Right atrium auricular region (tissue), 2 donors: ENCODE data around the gene MDK. TPM values are rescaled to one million over a fixed set of nuclear protein-coding genes. Genes with fewer than 3 reads are reported as not detected.

Experiments
- DNase-seq: peaks from one replicate; pipeline ENCODE4 v3.0.0-alpha.2; 2019; ENCODE audit warnings: low spot score
- H3K27ac ChIP-seq, 2 donors: fragments of 200-600 bp; sonication (generic); 1 replicate in 1 of 2; 2 replicates in 1 of 2; pipeline ENCODE4 v1.5.1; 2016 to 2019
- H3K27me3 ChIP-seq, 2 donors: fragments of 200-600 bp; sonication (generic); one replicate each; pipeline versions ENCODE4 v1.5.1 to v1.6.0; 2017 to 2019
- H3K36me3 ChIP-seq: fragments of 200-600 bp; sonication (generic); one replicate; pipeline ENCODE4 v1.5.1; 2016
- H3K4me1 ChIP-seq, 2 donors: fragments of 200-600 bp; sonication (generic); one replicate each; pipeline versions ENCODE4 v1.5.1 to v1.6.0; 2017 to 2019
- H3K4me3 ChIP-seq, 2 donors: fragments of 200-600 bp; sonication (generic); 1 replicate in 1 of 2; 2 replicates in 1 of 2; pipeline ENCODE4 v1.5.1; 2017 to 2019; ENCODE audit warnings: mild to moderate bottlenecking in 1 of 2, moderate library complexity in 1 of 2
- H3K9me3 ChIP-seq, 2 donors: fragments of 200-600 bp; sonication (generic); one replicate each; pipeline ENCODE4 v1.5.1; 2019
- CTCF ChIP-seq, 2 donors: fragments of 200-600 bp; sonication (generic); IDR thresholded peaks; one replicate each; pipeline ENCODE4 v1.5.1; 2019; ENCODE audit warnings: antibody characterized with exemption in 2 of 2
- total RNA-seq, 2 donors: library from RNA; depleted of rRNA; stranded (reverse); fragments of >200 nt; gene quantifications; one replicate each; pipeline ENCODE4 v1.1.0, GENCODE V29; 2016

The MDK gene
- total RNA-seq, 2 donors from 2014 or later: 11.9 to 26.4 TPM

DNA sequence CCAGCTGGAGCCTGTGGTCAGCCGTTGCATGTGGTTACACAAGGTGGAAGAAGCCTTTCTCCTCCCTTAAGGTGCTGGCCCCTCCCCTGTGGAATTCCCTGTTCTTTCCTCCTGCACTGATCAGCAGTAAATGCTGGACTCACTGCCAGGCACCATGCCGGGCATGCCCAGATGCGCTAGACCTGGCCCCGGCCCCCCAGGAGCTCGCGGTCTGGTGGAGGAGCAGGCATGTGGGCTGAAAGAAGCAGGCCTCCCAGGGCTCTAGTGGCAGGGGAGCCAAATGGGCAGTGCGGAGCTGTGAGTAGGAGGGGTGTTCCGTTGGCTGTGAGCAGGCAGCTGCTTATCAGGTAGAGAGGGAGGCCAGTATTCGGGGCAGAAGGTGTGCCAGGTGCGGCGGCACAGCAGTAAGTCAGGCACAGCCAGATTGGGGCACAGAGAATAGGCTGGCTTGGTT lies 24.0 kb upstream of the MDK start:
- no peaks in the 10 kb centered on the region for H3K36me3 ChIP-seq
- H3K4me1 ChIP-seq: peaks cover 0 to 52% of the 10 kb centered on the region in 2 donors
- no peaks in the 10 kb centered on the region for H3K9me3 ChIP-seq
- DNase-seq: no peak
- H3K4me3 ChIP-seq: no peak overlapping the region
- no peaks in the 10 kb centered on the region for H3K27me3 ChIP-seq
- TF ChIP-seq CTCF (IDR thresholded peaks at IDR 0.05): no peak
- H3K27ac ChIP-seq: peak overlapping the region; percentile 6 to 20

- no peak for TF ChIP-seq CTCF (IDR thresholded peaks at IDR 0.05)
- Histone ChIP-seq H3K27ac (peak overlapping the region; percentile 88 to 90), H3K4me3 (no peak overlapping the region), H3K9me3 (no peaks in the 10 kb centered on the region), H3K27me3 (no peaks in the 10 kb centered on the region), H3K4me1 (peaks cover 5 to 60% of the 10 kb centered on the region in 2 donors), H3K36me3 (no peaks in the 10 kb centered on the region)
- no peak for DNase-seq
Observed at GRCh38 chr11:46359953-46360352, 21.5 kb upstream of the MDK start.

DNA sequence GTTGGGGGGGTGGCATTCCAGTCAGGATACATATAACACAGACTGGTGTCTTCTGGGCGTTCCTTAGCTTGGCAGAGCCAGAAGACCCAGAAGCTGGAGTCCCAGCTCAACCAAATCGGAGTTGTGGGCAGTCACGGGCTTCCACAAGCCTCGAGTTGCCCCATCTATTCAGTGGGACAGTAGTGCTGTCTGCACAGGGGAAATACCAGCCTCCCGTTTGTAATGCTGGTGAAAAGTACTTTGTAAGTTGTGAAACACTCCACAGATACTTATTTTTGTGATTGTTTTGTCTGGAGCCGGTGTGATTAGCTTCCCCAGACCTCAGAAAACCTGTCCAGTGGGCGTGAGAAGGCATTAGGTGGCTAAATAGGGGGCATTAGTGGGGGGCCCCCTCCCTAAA lies 20.6 kb upstream of the MDK start:
- DNase-seq: no peak
- TF ChIP-seq CTCF (IDR thresholded peaks at IDR 0.05): no peak
- Histone ChIP-seq H3K36me3 (no peaks in the 10 kb centered on the region), H3K27ac (peak overlapping the region; percentile 88 to 90), H3K4me3 (peak overlapping the region in 1 of 2 donors; percentile 52), H3K27me3 (no peaks in the 10 kb centered on the region), H3K4me1 (peaks cover 5 to 69% of the 10 kb centered on the region in 2 donors), H3K9me3 (no peaks in the 10 kb centered on the region)

DNA sequence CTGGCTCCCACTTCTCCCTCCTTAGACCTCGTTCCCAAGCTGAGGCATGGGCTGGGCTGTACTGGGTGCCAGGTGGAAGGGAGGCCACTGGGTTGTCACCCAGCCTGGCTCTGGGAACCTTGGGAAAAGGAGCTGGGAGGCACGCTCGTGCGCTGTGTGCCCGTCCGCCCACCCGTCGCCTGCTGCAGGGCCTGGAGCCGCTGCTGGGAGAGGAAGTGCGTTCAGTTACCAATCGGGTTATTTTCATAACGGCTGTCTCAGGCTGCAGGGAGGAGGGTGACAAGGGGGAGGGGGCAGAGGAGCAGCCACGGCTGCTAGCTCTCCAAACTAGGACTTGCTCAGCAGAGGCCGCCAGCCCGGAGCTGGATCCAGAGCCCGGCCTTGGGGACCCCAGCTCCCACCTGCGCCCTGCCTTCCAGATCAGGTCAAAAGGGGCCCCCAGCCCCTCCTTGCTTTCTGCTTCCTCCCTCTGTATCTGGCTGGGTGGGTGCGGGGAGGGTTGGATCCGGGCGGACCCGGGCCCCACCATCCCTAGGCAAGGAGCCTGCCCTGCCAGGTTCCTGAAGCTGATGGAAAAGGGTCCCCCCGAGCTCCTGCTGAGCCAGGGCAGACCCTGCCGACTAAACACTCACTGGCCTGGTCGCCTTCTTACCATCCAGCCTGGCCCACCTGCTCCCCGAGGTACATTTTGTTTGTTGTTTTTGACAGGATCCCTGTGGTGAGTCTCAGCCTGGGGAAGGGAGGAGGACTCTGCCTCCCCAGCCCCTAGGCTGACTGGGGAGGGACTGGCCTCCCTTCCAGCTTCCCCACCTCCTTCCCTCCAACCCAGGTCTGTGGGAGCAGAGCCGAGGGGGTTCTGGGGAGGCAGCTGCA lies 19.9 kb upstream of the MDK start:
- Histone ChIP-seq H3K27me3 (no peaks in the 10 kb centered on the region), H3K9me3 (no peaks in the 10 kb centered on the region), H3K4me3 (peak overlapping the region; percentile 38 to 52), H3K36me3 (no peaks in the 10 kb centered on the region), H3K4me1 (peaks cover 5 to 76% of the 10 kb centered on the region in 2 donors), H3K27ac (peak overlapping the region; percentile 88 to 90)
- TF ChIP-seq CTCF (IDR thresholded peaks at IDR 0.05): no peak
- DNase-seq: peak; percentile 80

DNA sequence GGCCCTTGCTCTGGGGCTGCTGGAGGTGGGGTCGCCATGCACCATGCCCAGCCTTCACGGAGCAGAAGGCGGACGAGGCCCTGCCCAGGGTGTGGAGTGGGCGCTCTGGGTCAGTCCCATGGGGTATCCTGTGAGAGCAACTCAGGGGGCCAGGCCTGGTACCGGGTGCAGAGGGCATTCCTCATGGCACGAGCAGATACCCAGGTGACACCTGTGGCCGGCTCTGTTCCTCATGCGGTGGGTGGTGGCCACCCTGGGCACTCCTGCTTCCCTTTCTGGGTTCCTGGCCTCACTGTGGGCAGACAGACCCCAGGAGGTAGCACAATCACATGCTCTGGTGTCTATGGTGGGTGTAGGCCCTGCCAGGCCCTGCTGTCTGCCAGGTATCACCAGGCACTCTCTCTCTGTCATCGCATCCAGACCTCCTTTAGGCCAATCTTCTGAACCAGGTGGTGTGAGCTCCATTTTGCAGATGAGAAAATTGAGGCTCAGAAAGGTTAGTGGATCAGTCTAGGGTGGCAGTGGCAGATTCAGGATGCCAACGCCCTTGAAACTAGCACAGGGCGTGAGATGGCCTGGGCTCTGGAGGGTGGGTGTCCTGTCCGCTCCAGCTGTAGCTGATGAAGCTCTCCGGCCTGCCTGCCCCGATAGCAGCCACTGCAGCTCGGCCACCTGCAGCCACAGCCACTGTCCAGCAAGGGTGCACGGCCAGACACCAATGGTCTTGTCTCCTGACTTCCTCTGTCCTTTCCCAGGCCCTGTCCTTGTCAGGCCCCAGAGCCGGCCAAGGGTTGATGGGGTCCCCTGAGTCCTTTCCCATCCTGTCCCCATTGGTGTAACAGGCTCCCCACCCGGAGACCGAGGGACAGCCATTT lies 19.1 kb upstream of the MDK start:
- DNase-seq: no peak
- H3K4me3 ChIP-seq: peak overlapping the region; percentile 38 to 52
- H3K27me3 ChIP-seq: no peaks in the 10 kb centered on the region
- TF ChIP-seq CTCF (IDR thresholded peaks at IDR 0.05): no peak
- peaks cover 5 to 80% of the 10 kb centered on the region in 2 donors for H3K4me1 ChIP-seq
- H3K9me3 ChIP-seq: no peaks in the 10 kb centered on the region
- H3K27ac ChIP-seq: peak overlapping the region; percentile 88 to 90
- H3K36me3 ChIP-seq: no peaks in the 10 kb centered on the region
